GM18520 (cell line): ENCODE data around the gene DIPK1C.
A peak's percentile ranks its signal among the peaks of the same experiment; 100 is the strongest.
"Not testable (repeated sequence)": the region's sequence is repeated elsewhere in the genome, so short reads cannot be mapped to it uniquely, and the experiment has no call there.

ENCODE experiments used
- ATAC-seq: cut with Tn5 transposase; IDR thresholded peaks from one replicate; pipeline ENCODE4 v1.9.1; 2021; ENCODE audit not compliant: unreplicated experiment

Gene DIPK1C

DNA sequence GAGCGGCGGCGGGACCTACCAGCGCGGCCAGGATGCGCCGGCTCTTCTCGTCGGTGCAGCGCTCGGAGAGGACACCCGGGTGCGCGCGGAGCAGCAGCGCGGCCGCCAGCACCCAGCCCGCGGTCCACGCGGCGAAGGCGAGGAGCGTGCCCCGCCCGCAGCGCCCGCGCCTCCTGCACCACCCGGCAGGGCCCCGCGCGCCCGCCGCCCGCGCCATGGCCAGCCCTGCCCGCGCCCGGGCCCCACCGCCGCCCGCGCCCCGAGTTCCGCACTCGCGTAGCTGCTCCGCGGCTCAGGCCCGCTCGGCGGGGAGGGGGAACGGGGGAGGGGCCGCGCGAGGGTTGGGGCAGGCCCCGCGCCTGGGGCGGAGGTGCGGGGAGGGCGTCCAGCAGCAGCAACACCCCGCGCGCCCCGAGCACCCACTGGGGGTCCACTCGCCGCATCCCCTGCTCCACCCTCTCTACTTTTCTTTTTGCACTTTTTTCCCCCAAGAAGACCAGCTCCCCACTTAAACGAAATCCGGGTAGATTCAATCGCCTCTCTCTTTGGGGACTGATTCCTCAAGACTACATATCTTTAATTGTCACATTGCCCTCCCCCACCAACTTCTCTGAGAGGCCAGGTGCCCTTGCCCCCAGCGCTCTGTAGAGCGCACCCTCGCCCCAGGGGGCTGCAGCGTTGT, at the start of gene DIPK1C:
TSS of gene DIPK1C (minus strand) at position 266 of the 682 bp plus-strand sequence. CDS start at position 217, 49 bp downstream.
- ATAC-seq = no peak

- no peak for ATAC-seq
Measured at GRCh38 chr18:74506448-74507084, 49.5 kb upstream of the DIPK1C start.

DNA sequence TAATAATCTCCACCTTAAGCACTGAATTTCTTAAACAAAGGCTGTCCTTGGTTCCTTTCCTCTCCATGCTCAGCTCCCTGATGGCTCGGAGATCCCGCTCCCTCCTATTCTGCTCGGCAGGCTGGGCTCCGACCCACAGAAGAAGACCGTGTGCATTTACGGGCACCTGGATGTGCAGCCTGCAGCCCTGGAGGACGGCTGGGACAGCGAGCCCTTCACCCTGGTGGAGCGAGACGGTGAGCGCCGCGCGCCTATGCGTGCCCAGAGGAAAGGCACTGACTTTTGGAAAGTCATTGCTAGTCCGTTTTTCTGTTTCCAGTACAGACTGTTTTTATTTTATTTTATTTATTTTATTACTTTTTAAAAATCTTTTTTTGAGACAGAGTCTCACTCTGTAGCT, 48.7 kb upstream of the DIPK1C start:
- no peak for ATAC-seq

- ATAC-seq = no peak
Measured at GRCh38 chr18:74503137-74503536, 46.0 kb upstream of the DIPK1C start.

- ATAC-seq = no peak
Measured at GRCh38 chr18:74501386-74501785, 44.3 kb upstream of the DIPK1C start.

DNA sequence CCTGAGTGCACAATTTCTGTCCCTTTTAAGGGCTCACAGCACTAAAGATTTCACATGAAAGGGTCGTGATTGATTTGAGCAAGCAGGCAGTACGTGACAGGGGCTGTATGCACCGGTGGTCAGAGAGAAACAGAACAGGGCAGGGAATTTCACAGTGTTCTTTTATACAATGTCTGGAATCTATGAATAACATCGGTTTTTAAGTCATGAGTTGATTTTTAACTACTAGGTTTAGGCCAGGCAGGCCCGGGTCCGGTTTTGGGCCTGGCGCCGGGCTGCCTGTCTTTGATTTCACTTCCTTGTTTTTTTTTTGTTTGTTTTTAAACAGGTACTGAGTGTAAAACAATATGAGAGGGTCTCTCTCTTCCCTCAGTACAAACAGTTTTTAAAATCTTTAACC, 43.7 kb upstream of the DIPK1C start:
- not testable (repeated sequence) for ATAC-seq

- ATAC-seq = no peak
Measured at GRCh38 chr18:74500372-74500771, 43.3 kb upstream of the DIPK1C start.

GRCh38 chr18:74499633-74500032, 42.5 kb upstream of the DIPK1C start:
- ATAC-seq = peak; percentile 24

GRCh38 chr18:74498712-74499627, 41.9 kb upstream of the DIPK1C start:
- peak; percentile 22 for ATAC-seq

- ATAC-seq = no peak
Measured at GRCh38 chr18:74497778-74498177, 40.7 kb upstream of the DIPK1C start.

GRCh38 chr18:74497324-74497676, 40.2 kb upstream of the DIPK1C start:
- no peak for ATAC-seq

- ATAC-seq = peak; percentile 10
Measured at GRCh38 chr18:74496508-74497323, 39.6 kb upstream of the DIPK1C start.

DNA sequence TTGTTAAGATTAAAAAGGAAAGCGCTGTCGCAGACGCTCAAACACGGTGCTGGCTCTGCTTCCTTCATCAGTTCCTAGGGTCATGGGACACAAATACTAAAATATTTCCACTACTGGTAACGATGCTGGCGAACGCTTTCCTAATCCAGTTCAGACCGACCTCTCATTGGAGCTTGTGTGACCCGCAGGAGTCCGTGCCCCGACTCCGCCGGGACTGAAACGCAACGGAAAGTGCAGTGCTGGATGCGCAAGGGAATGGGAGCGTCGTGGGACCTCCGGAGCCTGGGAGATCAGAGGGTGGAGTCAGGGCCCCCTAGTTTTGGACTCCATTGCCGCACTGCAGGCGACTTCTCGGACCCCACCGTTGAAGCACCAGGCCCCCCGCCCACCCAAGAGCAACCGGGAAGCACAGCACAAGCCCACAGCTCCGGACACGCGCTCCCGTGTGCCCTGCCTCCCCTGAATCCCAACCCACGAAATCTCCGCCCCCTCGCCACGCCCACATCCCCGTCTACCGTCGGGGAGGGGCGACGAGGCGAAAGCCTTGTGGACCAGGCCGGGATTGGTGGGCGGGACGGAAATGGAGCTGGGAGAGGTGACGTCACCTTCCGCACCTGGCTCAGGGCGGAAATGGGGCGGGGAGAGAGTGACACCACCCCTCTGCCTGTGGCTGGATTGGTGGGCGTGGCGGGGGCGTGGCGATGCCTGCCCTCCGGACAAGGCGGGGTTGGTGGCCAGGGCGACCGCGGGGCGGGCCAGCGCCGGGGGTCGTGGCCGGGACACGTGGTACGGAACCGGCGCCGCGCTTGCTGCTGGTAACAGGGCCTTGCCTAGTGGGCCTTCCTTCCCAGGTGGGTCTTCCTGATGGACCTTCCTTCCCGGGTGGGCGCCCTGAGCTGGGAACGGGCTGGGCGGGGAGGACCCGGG, 38.7 kb upstream of the DIPK1C start, which contains the start of gene CNDP2:
TSS of gene CNDP2 (plus strand) at position 783 of the 927 bp plus-strand sequence. CDS start 3,611 bp downstream, outside the sequence.
- peak; percentile 68 for ATAC-seq

- no peak for ATAC-seq
Measured at GRCh38 chr18:74494514-74494913, 37.4 kb upstream of the DIPK1C start.

- no peak for ATAC-seq
Measured at GRCh38 chr18:74493689-74494088, 36.6 kb upstream of the DIPK1C start.

GRCh38 chr18:74492259-74492658, 35.2 kb upstream of the DIPK1C start:
- ATAC-seq = no peak

GRCh38 chr18:74489676-74490075, 32.6 kb upstream of the DIPK1C start:
- no peak for ATAC-seq

GRCh38 chr18:74488864-74489263, 31.8 kb upstream of the DIPK1C start:
- no peak for ATAC-seq

DNA sequence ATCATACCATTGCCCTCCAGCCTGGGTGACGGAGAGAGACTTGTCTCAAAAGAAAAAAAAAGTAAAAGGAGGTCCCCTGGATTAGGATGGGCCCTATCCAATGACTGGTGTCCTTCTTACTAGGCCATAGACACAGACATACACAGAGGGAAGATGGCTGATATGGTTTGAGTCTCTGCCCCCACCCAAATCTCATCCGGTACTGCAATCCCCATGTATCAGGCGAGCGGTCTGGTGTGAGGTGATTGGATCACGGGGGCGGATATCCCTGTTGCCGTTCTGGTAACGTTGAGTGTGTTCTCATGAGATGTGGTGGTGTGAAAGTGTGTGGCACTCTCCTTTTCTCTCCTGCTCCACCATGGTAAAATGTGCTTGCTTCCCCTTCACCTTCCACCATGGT, 31.2 kb upstream of the DIPK1C start:
- no peak for ATAC-seq
